Liver (tissue), 9 donors: ENCODE measurements around the gene CACNA1I. TPM values are rescaled to one million over a fixed set of nuclear protein-coding genes. Genes with fewer than 3 reads are reported as not detected.

Experiments
- DNase-seq: peaks from one replicate; pipeline ENCODE4 v3.0.0-alpha.2; 2017; ENCODE audit warnings: low spot score
- H3K27ac ChIP-seq, 2 donors: one replicate each; pipeline ENCODE4 v1.7.0; 2013; ENCODE audit warnings: inconsistent platforms in 2 of 2, low read length in 2 of 2, control low read depth in 1 of 2, low read depth in 1 of 2, mild to moderate bottlenecking in 1 of 2
- H3K27me3 ChIP-seq, 4 donors: one replicate each; pipeline versions ENCODE4 v1.6.1 to v1.7.0; 2013; ENCODE audit warnings: low read length in 3 of 4, inconsistent platforms in 1 of 4, mild to moderate bottlenecking in 1 of 4, moderate library complexity in 1 of 4; ENCODE audit not compliant: control insufficient read depth in 4 of 4, insufficient read depth in 4 of 4
- H3K36me3 ChIP-seq, 4 donors: one replicate each; pipeline versions ENCODE4 v1.6.1 to v1.7.0; 2013; ENCODE audit warnings: low read length in 3 of 4, mild to moderate bottlenecking in 3 of 4, low read depth in 1 of 4, moderate library complexity in 1 of 4; ENCODE audit not compliant: control insufficient read depth in 4 of 4, insufficient read depth in 3 of 4
- H3K4me1 ChIP-seq, 4 donors: one replicate each; pipeline versions ENCODE4 v1.6.1 to v1.7.0; 2013; ENCODE audit warnings: low read length in 3 of 4, mild to moderate bottlenecking in 3 of 4, moderate library complexity in 1 of 4; ENCODE audit not compliant: control insufficient read depth in 4 of 4, insufficient read depth in 4 of 4
- H3K4me3 ChIP-seq, 3 donors: one replicate each; pipeline versions ENCODE4 v1.6.1 to v1.7.0; 2013; ENCODE audit warnings: low read length in 3 of 3, control low read depth in 1 of 3, low read depth in 1 of 3, mild to moderate bottlenecking in 1 of 3
- H3K9ac ChIP-seq, 2 donors: one replicate each; pipeline ENCODE4 v1.7.0; 2013; ENCODE audit warnings: low read length in 2 of 2, mild to moderate bottlenecking in 2 of 2, moderate library complexity in 2 of 2, control low read depth in 1 of 2, low read depth in 1 of 2
- H3K9me3 ChIP-seq, 4 donors: one replicate each; pipeline versions ENCODE4 v1.6.1 to v1.7.0; 2013; ENCODE audit warnings: low read length in 3 of 4; ENCODE audit not compliant: control insufficient read depth in 4 of 4
- CTCF ChIP-seq: fragments of 150-350 bp; IDR thresholded peaks from 2 replicates; pipeline ENCODE4 v1.5.1; 2017; ENCODE audit warnings: improper control_type of control experiment, low read depth, low read length; ENCODE audit not compliant: missing input control
- EGR1 ChIP-seq, 2 donors: IDR thresholded peaks; 2 replicates each; pipeline ENCODE4 v1.6.1; 2016 to 2018; ENCODE audit warnings: antibody characterized with exemption in 2 of 2, low read depth in 2 of 2
- FOXA1 ChIP-seq: IDR thresholded peaks from 2 replicates; pipeline ENCODE4 v1.6.1; 2016; ENCODE audit warnings: antibody characterized with exemption
- GABPA ChIP-seq, 2 donors: IDR thresholded peaks in 1 of 2; conservative IDR thresholded peaks in 1 of 2; 2 replicates each; pipeline ENCODE4 v1.6.1; 2016; ENCODE audit warnings: antibody characterized with exemption in 2 of 2, mild to moderate bottlenecking in 1 of 2, moderate library complexity in 1 of 2
- HNF4A ChIP-seq, 2 donors: conservative IDR thresholded peaks; 2 replicates each; pipeline ENCODE4 v1.6.1; 2016; ENCODE audit warnings: antibody characterized with exemption in 2 of 2, mild to moderate bottlenecking in 2 of 2
- HNF4G ChIP-seq: IDR thresholded peaks from 2 replicates; pipeline ENCODE4 v1.6.1; 2016; ENCODE audit warnings: antibody characterized with exemption
- MAX ChIP-seq: IDR thresholded peaks from 2 replicates; pipeline ENCODE4 v1.6.1; 2016; ENCODE audit warnings: antibody characterized with exemption
- SP1 ChIP-seq: IDR thresholded peaks from 2 replicates; pipeline ENCODE4 v1.6.1; 2018; ENCODE audit warnings: antibody characterized with exemption, mild to moderate bottlenecking
- TAF1 ChIP-seq: conservative IDR thresholded peaks from 2 replicates; pipeline ENCODE4 v1.6.1; 2016; ENCODE audit warnings: antibody characterized with exemption, mild to moderate bottlenecking
- ZBTB33 ChIP-seq: IDR thresholded peaks from 2 replicates; pipeline ENCODE4 v1.6.1; 2016; ENCODE audit warnings: antibody characterized with exemption
- WGBS: extraction: QIAGEN DNeasy Blood & Tissue Kit; methylation state at CpG from one replicate; pipeline ENCODE4 v1.1.7; 2013; 5-methylcytosine and 5-hydroxymethylcytosine counted together
- polyA plus RNA-seq, 2 donors: library from polyadenylated mRNA; stranded (reverse) in 1 of 2; unstranded in 1 of 2; fragments of 200-250 nt in 1 of 2; fragments of >200 nt in 1 of 2; fragmentation: Nextera tagmentation in 1 of 2; extraction: Ambion mirVana in 1 of 2; gene quantifications; one replicate each; pipeline versions ENCODE4 v1.2.1 to v1.2.3, GENCODE V29; 2013 to 2015
- total RNA-seq, 2 donors: library from RNA; depleted of rRNA; stranded (reverse); fragments of >200 nt; gene quantifications; one replicate each; pipeline ENCODE4 v1.2.3, GENCODE V29; 2014
- TF ChIP-seq, protein P1 (sequence below): IDR thresholded peaks from 2 replicates; pipeline ENCODE4 v1.6.1; 2016; ENCODE audit warnings: antibody characterized with exemption, mild to moderate bottlenecking
- donor health status: healthy.
- donor health status: healthy.
- donor health status: healthy.
- donor health status: healthy.
- donor health status: healthy.

Gene CACNA1I
- total and polyA plus RNA-seq, 4 donors, result under 0.01 to 0.14 (median 0.01) TPM; not detected in 1

- H3K27ac ChIP-seq, result no peak overlapping the region
- H3K9me3 ChIP-seq, result peaks cover 0 to 2% (median under 1%) of the 10 kb centered on the region in 4 donors
- H3K4me1 ChIP-seq, result no peaks in the 10 kb centered on the region
- no peak for DNase-seq
- WGBS, result 67% methylated on average over 7 of the region's 7 CpGs
- H3K9ac ChIP-seq, result no peak overlapping the region
- TF ChIP-seq GABPA (IDR thresholded peaks at IDR 0.05 in 1 of 2, conservative IDR thresholded peaks at IDR 0.05 in 1 of 2) (no peak), ZBTB33 (no peak), HNF4G (no peak), FOXA1 (no peak), CTCF (no peak)
- peaks cover 0 to 2% (median 0%) of the 10 kb centered on the region in 4 donors for H3K27me3 ChIP-seq
- H3K4me3 ChIP-seq, result no peak overlapping the region
- no peaks in the 10 kb centered on the region for H3K36me3 ChIP-seq
These were observed 42.4 kb downstream of the CACNA1I start for GRCh38 chr22:39612811-39613548.

- H3K9ac ChIP-seq, result no peak overlapping the region
- peaks cover 0 to 2% (median 0%) of the 10 kb centered on the region in 4 donors for H3K27me3 ChIP-seq
- DNase-seq, result no peak
- no peak overlapping the region for H3K4me3 ChIP-seq
- no peaks in the 10 kb centered on the region for H3K36me3 ChIP-seq
- peaks cover 0 to 2% (median under 1%) of the 10 kb centered on the region in 4 donors for H3K9me3 ChIP-seq
- H3K4me1 ChIP-seq, result no peaks in the 10 kb centered on the region
- H3K27ac ChIP-seq, result no peak overlapping the region
- 95% methylated on average over 10 of the region's 10 CpGs for WGBS
- TF ChIP-seq SP1 (no peak), EGR1 (IDR thresholded peaks at IDR 0.05; ENCODE audit: low read depth in 2 of 2) (no peak), GABPA (IDR thresholded peaks at IDR 0.05 in 1 of 2, conservative IDR thresholded peaks at IDR 0.05 in 1 of 2) (no peak), MAX (no peak), ZBTB33 (no peak), TAF1 (no peak), HNF4A (conservative IDR thresholded peaks at IDR 0.05) (no peak)
- TF ChIP-seq, protein P1, sequence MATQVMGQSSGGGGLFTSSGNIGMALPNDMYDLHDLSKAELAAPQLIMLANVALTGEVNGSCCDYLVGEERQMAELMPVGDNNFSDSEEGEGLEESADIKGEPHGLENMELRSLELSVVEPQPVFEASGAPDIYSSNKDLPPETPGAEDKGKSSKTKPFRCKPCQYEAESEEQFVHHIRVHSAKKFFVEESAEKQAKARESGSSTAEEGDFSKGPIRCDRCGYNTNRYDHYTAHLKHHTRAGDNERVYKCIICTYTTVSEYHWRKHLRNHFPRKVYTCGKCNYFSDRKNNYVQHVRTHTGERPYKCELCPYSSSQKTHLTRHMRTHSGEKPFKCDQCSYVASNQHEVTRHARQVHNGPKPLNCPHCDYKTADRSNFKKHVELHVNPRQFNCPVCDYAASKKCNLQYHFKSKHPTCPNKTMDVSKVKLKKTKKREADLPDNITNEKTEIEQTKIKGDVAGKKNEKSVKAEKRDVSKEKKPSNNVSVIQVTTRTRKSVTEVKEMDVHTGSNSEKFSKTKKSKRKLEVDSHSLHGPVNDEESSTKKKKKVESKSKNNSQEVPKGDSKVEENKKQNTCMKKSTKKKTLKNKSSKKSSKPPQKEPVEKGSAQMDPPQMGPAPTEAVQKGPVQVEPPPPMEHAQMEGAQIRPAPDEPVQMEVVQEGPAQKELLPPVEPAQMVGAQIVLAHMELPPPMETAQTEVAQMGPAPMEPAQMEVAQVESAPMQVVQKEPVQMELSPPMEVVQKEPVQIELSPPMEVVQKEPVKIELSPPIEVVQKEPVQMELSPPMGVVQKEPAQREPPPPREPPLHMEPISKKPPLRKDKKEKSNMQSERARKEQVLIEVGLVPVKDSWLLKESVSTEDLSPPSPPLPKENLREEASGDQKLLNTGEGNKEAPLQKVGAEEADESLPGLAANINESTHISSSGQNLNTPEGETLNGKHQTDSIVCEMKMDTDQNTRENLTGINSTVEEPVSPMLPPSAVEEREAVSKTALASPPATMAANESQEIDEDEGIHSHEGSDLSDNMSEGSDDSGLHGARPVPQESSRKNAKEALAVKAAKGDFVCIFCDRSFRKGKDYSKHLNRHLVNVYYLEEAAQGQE, result no peak
These were observed 43.0 kb downstream of the CACNA1I start for GRCh38 chr22:39613549-39613921.
